Measurements from ENCODE around the gene CUEDC1.
"Not testable (repeated sequence)": the region's sequence is repeated elsewhere in the genome, so short reads cannot be mapped to it uniquely, and the experiment has no call there.

Gene CUEDC1

DNA sequence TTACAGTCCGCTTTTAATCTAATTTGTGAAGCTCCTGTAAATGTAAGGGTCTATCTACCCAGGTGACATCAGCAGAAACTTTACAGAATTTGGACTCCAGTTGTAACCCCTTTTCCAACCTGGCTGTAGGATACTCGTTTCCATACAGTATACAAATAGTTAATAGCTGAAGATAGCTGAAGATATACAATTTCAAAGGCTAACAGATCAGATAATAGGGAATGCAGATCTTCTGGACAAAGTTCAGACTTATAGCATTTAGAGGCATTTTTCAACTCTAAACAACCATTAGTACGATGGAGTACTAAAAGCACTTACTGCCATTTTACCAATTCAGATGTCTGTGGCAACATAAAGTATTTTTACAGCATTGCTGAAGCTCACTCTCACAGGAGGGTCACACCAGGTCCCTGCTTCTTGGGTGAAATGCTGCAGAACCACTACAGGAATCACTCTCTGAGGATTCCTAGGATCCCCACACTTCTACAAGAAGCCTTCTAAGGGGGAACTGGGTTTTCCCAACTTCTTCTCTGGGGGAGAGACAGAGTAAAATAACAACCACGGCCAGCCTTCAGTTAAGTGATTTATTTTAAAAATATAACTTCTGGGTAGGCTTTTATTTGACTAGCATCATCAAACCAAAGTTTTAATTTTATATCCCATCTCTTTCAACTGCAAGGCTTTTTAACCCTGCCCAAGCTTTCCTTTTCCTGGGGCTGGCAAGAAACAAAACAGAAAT is 29.9 kb upstream of the CUEDC1 start:
- DNase-seq (ENCODE audit: low spot score), result no peak

GRCh38 chr17:57984261-57984890 is 29.2 kb upstream of the CUEDC1 start:
- no peak for DNase-seq (ENCODE audit: low spot score)

GRCh38 chr17:57983446-57983845 is 28.2 kb upstream of the CUEDC1 start:
- DNase-seq (ENCODE audit: low spot score), result no peak

DNA sequence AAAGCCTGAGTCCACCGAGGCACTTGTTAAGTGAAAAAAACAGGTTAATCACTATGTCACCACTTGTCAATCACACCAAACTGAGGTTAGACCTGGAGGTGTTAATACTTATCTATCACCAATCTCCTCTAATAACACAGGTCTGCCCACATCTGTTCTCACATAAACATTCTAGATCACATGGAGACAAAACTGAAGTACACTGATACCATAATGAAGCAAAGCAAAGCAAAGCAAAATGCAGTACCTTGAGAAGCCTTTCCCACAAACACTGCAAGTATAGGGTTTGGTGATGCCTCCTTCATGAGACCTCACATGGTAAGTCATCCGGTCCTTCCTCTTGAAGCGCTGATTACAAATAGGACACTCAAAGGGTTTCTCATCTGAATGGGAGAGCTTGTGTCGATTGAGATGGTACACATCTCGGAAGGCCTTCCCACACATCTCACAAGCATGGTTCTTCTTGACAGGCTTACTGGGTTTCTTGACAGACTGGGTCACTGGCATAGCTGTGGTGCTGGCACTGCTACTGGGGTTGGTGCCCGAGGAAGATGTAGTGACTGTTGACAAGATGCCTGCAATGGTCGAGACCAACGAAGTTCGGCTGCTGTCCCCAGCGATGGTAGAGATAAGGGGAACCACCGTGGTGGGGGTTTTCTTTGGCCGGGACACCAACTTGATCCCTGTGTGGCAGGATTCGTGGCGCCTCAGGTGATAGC is 27.4 kb upstream of the CUEDC1 start:
- DNase-seq (ENCODE audit: low spot score), result no peak

DNA sequence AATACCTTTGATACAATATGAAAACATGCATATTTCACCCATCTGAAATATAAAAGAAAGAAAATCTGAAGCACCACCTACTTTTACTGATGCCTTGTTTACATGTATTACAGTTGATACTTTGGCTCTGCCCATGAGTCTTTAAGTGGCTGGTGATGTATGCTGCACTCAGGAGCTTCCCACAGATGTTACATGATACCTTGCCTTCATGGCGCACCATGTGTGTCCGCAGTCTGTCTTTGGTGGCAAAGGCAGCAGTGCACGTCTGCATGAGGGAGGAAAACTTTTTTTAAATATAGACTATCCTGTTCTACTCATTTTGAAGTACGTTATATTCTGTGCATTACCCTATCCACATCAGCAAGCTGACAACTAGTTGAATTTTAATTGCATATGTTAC is 25.3 kb upstream of the CUEDC1 start:
- no peak for DNase-seq (ENCODE audit: low spot score)

DNA sequence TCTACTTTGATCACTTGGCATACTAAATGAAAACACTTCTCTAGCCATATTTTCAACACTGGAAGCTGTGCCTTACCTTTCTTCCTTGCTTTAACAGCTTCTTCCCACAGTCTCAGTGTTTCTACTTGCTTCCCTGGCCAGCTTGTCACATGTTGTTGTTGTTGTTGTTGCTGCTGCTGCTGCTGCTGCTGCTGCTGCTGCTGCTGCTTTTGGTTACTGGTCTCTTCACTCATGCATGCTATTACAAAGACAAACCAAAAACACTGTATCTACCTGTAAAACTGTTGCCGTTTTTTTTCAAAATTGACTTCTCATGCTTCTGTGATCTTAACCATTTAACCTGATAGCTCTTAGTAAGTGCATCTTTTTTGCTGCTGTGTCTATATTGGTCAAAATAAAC is 23.9 kb upstream of the CUEDC1 start:
- no peak for DNase-seq (ENCODE audit: low spot score)

- DNase-seq (ENCODE audit: low spot score), result no peak
These were observed 21.4 kb upstream of the CUEDC1 start for GRCh38 chr17:57976594-57976993.

- no peak for DNase-seq (ENCODE audit: low spot score)
These were observed 19.8 kb upstream of the CUEDC1 start for GRCh38 chr17:57975044-57975443.

DNA sequence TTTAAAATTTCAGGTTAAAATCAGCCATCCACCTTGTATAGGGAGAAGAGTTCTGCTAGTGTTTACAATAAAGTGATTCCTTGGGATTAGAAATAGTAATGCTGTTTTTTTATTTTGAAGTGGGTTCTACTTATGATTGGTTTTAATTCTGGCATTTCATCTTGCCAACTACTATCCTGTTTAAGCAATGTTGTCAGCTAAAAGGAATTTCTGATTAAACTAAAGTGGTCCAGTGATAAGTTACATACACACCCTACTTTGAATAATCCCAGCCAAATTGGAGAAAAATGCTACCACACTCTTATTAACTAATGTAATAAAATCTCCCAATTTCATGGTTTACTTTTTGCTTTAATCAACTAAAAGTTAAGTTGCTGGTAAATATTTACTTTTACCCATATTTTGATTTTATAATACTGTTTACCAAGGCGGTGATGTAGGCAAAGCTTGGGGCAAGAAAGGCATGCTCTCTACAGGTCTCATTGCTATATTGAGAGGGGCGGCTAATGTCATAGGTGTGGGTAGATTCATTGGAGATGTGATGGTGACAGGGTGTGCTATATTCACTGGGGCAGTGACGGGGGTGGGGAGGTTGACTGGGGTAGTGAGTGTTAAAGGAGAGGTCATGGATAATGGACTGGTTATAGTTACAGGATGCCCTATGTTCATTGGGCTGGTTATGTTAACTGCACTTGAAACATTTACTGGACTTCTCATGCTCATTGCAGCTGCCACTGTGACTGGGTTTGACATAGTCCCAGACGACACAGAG is 19.0 kb upstream of the CUEDC1 start:
- DNase-seq (ENCODE audit: low spot score), result not testable (repeated sequence)

GRCh38 chr17:57972151-57972550 is 16.9 kb upstream of the CUEDC1 start:
- no peak for DNase-seq (ENCODE audit: low spot score)

DNA sequence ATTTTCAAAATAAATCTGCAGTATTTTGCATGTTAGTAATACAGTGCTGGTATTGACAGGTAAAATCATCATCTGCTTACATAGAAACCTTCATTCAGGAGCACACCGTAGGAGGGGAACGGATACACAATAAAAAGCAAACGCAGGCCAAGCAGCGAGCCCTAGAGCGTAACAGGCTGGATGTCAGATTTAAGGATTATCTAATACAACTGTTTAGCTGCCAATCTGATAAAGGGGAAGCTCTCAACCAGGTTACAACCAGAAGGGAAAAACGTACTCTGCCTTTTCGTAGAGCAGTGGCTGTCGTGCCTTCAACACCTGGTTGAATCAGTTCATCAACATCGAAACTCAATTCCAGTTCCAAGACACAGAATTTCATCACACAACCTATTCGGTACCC is 16.4 kb upstream of the CUEDC1 start:
- DNase-seq (ENCODE audit: low spot score), result no peak

- DNase-seq (ENCODE audit: low spot score), result no peak
These were observed 15.5 kb upstream of the CUEDC1 start for GRCh38 chr17:57970710-57971109.

- no peak for DNase-seq (ENCODE audit: low spot score)
These were observed 13.2 kb upstream of the CUEDC1 start for GRCh38 chr17:57968456-57968855.

GRCh38 chr17:57966875-57967274 is 11.7 kb upstream of the CUEDC1 start:
- no peak for DNase-seq (ENCODE audit: low spot score)

DNA sequence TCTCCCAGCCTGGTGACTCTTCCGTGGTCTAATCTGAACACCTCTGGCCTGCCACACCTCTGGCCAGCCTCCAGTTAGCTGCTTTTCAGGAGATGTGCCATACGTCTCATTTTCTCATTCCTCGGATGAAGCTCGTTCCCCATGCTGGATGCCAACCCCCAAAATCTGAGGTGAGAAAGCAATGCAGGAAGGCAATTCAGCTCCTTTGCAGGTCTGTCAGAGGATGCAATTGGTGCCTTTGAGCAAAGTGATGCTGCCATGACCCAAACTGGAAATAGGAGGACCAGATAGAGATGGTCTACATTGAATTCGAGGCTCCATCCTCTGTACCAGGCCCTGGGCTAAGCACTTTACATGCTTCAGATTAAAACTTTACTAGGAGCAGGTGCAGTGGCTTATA is 11.0 kb upstream of the CUEDC1 start:
- no peak for DNase-seq (ENCODE audit: low spot score)

DNA sequence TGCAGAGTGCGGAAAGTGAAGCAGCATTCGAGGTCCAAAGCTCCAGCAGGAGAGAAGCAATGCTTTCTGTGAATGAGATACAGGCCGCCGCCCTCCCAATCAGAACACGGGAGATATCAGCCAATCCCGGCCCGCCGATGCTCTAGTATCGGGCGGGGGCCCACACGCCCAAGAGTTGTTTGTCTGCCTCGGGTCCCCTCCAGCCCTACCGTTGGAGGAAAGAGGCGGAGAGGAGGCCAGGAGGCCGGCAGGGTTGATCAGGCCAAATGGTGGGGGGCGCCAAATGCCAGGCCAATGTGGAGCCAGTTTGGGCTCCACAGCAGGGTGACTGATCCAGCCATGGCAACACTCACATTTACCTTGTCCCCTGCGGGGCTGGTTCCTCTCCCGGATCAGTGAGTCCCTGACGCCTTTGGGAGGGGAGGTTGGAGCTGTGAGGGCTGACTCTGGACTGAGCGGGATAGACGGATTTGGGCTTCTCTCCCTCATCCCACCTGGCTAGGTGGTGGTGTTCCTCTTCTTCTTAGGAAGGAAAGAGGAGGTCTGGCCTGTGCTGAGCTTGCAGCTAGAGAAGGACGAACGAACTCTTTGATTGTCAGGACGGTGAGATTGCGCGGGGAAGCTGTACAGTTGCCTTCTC is 10.4 kb upstream of the CUEDC1 start:
- no peak for DNase-seq (ENCODE audit: low spot score)

DNA sequence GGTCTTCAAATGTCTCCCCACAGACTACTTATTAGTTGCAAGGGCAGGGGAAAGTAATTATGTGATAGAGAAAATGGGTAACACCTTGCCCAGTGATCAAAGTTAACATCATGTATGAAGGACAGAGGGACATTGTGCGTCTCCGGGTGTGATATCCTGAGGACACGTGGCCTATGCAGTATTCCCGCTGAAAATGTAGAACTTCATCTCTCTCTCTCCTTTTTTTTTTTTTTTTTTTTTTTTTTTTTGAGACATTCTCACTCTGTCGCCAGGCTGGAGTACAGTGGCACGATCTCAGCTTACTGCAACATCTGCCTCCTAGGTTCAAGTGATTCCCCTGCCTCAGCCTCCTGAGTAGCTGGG is 7.9 kb upstream of the CUEDC1 start:
- DNase-seq (ENCODE audit: low spot score), result no peak

GRCh38 chr17:57962279-57963148 is 7.3 kb upstream of the CUEDC1 start:
- DNase-seq (ENCODE audit: low spot score), result no peak

DNA sequence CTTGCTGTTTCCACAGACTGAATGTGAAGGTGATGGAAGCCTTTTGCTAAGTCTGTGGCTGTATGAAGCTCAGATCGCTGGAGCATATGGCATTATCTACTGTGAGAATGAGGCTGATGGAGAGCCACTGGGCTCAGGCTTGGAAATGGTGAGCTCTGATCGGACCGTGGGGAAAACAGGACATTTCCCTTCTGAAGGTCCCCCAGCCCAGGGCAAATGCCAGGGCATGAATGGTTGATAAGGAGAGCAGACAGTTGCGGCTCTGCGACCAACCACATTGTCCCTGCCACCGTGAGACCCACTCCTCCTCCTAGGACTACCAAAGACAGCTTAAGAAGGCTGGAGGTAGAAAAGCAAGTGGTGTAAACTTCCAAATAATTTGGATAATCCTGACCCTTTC is 4.7 kb upstream of the CUEDC1 start:
- DNase-seq (ENCODE audit: low spot score), result no peak

DNA sequence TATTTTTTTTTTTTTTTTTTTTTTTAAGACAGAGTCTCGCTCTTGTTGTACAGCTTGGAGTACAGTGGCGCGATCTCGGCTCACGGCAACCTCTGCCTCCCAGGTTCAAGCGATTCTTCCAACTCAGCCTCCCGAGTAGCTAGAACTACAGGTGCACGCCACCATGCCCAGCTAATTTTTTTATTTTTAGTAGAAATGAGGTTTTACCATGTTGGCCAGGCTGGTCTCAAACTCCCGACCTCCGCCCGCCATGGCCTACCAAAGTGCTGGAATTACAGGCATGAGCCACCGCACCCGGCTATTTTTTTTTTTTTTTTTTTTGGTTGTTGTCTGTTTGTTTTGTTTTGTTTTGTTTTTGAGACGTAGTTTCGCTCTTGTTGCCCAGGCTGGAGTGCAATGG is 3.2 kb upstream of the CUEDC1 start:
- DNase-seq (ENCODE audit: low spot score), result not testable (repeated sequence)

DNA sequence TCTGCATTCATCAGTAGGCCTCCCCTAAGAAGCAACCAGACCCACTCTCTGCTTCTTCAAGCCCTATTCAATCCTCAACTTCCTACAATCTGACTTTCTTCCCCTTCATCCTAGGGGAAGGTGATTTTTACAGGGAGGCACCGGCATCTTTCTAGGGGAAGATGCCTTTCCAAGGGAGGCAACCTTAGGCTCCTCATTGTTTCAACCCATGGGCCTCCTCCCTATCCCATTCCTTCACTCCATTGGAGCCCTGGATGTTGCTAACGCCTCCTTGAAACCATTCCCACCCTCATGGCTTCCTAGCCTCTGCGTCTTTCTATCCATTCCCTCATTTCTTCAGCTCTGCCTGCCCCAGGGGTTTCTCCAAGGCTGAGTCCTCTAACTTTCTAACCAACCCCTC is 2.7 kb upstream of the CUEDC1 start:
- DNase-seq (ENCODE audit: low spot score), result no peak
